ENCODE measurements around the gene TNKS1BP1.

GRCh38 chr11:57368106-57368844 is 43.5 kb upstream of the TNKS1BP1 start:
- TF ChIP-seq, protein P1, sequence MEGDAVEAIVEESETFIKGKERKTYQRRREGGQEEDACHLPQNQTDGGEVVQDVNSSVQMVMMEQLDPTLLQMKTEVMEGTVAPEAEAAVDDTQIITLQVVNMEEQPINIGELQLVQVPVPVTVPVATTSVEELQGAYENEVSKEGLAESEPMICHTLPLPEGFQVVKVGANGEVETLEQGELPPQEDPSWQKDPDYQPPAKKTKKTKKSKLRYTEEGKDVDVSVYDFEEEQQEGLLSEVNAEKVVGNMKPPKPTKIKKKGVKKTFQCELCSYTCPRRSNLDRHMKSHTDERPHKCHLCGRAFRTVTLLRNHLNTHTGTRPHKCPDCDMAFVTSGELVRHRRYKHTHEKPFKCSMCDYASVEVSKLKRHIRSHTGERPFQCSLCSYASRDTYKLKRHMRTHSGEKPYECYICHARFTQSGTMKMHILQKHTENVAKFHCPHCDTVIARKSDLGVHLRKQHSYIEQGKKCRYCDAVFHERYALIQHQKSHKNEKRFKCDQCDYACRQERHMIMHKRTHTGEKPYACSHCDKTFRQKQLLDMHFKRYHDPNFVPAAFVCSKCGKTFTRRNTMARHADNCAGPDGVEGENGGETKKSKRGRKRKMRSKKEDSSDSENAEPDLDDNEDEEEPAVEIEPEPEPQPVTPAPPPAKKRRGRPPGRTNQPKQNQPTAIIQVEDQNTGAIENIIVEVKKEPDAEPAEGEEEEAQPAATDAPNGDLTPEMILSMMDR (IDR thresholded peaks at IDR 0.05): no peak
- TF ChIP-seq, protein P2, sequence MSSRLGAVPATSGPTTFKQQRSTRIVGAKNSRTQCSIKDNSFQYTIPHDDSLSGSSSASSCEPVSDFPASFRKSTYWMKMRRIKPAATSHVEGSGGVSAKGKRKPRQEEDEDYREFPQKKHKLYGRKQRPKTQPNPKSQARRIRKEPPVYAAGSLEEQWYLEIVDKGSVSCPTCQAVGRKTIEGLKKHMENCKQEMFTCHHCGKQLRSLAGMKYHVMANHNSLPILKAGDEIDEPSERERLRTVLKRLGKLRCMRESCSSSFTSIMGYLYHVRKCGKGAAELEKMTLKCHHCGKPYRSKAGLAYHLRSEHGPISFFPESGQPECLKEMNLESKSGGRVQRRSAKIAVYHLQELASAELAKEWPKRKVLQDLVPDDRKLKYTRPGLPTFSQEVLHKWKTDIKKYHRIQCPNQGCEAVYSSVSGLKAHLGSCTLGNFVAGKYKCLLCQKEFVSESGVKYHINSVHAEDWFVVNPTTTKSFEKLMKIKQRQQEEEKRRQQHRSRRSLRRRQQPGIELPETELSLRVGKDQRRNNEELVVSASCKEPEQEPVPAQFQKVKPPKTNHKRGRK (CRISPR knock-in tag; IDR thresholded peaks at IDR 0.05; ENCODE audit: borderline replicate concordance): no peak
- TF ChIP-seq NR2C2 (CRISPR knock-in tag; IDR thresholded peaks at IDR 0.05) (no peak), TCF7 (CRISPR knock-in tag; IDR thresholded peaks at IDR 0.05; ENCODE audit: low read depth) (no peak), USF2 (CRISPR knock-in tag; IDR thresholded peaks at IDR 0.05) (no peak), TEAD4 (CRISPR knock-in tag; IDR thresholded peaks at IDR 0.05) (no peak), SP1 (CRISPR knock-in tag; conservative IDR thresholded peaks at IDR 0.05) (no peak)
- TF ChIP-seq, protein P3, sequence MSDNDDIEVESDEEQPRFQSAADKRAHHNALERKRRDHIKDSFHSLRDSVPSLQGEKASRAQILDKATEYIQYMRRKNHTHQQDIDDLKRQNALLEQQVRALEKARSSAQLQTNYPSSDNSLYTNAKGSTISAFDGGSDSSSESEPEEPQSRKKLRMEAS (CRISPR knock-in tag; IDR thresholded peaks at IDR 0.05): no peak

Measured in WTC11 (cell line).